ENCODE data around the gene OLFM1. TPM values are rescaled to one million over a fixed set of nuclear protein-coding genes. Genes with fewer than 3 reads are reported as not detected.

OLFM1 gene
- total RNA-seq, 1 donor from 2014 or later, result 8.0 TPM

GRCh38 chr9:135135929-135136315 is 48.5 kb downstream of the OLFM1 start:
- Mint-ChIP-seq H3K4me1 (ENCODE audit: unreplicated experiment) (peaks cover 18% of the 10 kb centered on the region), H3K9me3 (peaks cover 5% of the 10 kb centered on the region), H3K4me3 (no peak overlapping the region), H3K36me3 (no peaks in the 10 kb centered on the region), H3K27me3 (peaks cover 26% of the 10 kb centered on the region), H3K27ac (no peak overlapping the region)
- no peak for DNase-seq (ENCODE audit: extremely low spot score, unreplicated experiment)
- TF ChIP-seq, protein P1, sequence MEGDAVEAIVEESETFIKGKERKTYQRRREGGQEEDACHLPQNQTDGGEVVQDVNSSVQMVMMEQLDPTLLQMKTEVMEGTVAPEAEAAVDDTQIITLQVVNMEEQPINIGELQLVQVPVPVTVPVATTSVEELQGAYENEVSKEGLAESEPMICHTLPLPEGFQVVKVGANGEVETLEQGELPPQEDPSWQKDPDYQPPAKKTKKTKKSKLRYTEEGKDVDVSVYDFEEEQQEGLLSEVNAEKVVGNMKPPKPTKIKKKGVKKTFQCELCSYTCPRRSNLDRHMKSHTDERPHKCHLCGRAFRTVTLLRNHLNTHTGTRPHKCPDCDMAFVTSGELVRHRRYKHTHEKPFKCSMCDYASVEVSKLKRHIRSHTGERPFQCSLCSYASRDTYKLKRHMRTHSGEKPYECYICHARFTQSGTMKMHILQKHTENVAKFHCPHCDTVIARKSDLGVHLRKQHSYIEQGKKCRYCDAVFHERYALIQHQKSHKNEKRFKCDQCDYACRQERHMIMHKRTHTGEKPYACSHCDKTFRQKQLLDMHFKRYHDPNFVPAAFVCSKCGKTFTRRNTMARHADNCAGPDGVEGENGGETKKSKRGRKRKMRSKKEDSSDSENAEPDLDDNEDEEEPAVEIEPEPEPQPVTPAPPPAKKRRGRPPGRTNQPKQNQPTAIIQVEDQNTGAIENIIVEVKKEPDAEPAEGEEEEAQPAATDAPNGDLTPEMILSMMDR (conservative IDR thresholded peaks at IDR 0.05), result no peak

DNA sequence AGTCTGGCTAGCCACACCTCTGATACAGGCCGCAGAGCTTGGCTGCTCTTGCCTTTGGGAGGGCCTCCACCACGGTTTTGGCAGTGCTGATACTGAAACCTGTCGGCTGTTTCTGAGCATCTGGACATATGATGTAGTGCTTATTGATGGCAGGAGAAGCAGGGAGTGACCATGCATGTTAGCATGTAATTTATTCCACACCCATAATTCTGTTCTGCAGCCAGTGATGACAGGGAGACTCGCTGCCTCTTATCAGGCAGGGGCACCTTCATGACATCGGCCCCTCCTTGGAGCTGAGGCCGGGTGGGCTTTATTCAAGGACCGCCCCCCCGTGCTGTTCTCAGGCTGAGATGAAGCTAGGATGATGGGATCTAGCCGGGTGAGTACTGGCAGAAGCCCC is 49.0 kb downstream of the OLFM1 start:
- peaks cover 5% of the 10 kb centered on the region for H3K9me3 Mint-ChIP-seq
- peaks cover 22% of the 10 kb centered on the region for H3K27me3 Mint-ChIP-seq

GRCh38 chr9:135136991-135137832 is 49.7 kb downstream of the OLFM1 start:
- Mint-ChIP-seq H3K4me1 (ENCODE audit: unreplicated experiment) (peaks cover 18% of the 10 kb centered on the region), H3K27ac (no peak overlapping the region), H3K27me3 (peaks cover 18% of the 10 kb centered on the region), H3K36me3 (no peaks in the 10 kb centered on the region), H3K9me3 (peaks cover 5% of the 10 kb centered on the region), H3K4me3 (no peak overlapping the region)
- DNase-seq (ENCODE audit: extremely low spot score, unreplicated experiment), result no peak
- TF ChIP-seq, protein P1 (conservative IDR thresholded peaks at IDR 0.05), result no peak

More for the DNA sequence above, 49.0 kb downstream of the OLFM1 start:
- H3K27ac Mint-ChIP-seq, result no peak overlapping the region
- H3K36me3 Mint-ChIP-seq, result no peaks in the 10 kb centered on the region
- H3K4me1 Mint-ChIP-seq (ENCODE audit: unreplicated experiment), result peaks cover 18% of the 10 kb centered on the region
- DNase-seq (ENCODE audit: extremely low spot score, unreplicated experiment), result no peak
- no peak overlapping the region for H3K4me3 Mint-ChIP-seq
- TF ChIP-seq, protein P1 (conservative IDR thresholded peaks at IDR 0.05), result no peak

DNA sequence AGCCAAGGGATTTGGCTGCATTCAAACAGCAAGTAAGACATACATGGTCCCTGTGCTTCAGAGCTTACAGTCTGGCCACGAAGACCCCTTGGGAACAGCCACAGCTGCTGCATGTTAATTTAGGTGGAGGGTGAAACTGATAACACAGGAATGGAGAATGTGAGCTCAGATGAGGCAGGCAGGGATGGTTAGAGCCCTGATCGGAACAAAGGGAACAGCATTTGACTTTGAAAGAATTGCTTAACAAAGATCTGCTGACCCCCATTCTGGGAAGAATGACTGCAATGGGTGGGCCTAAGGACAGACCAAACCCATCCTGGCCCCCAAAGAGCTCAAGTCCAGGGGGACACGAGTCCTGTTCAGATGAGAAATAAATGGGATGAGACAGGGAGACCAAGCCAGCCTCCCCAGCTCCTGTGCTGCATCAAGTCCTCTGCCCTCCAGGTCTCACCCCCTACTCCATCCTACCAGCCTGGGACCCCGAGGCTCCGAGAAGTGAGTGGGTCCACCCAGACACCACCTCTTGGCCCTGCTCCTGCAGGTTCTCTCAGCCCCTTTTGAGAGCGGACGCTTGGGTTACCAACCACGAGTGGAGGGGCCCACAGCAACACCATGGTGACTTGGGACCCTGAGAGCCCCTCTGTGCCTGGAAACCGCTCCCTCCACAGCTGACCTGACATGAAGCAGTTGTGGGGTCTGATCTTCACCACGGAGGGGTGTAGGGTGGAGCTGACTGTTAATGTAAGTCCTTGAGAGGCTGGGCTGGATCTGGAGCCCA is 50.8 kb downstream of the OLFM1 start:
- H3K27ac Mint-ChIP-seq, result no peak overlapping the region
- H3K36me3 Mint-ChIP-seq, result no peaks in the 10 kb centered on the region
- H3K4me1 Mint-ChIP-seq (ENCODE audit: unreplicated experiment), result peaks cover 18% of the 10 kb centered on the region
- H3K4me3 Mint-ChIP-seq, result no peak overlapping the region
- peaks cover 11% of the 10 kb centered on the region for H3K27me3 Mint-ChIP-seq
- TF ChIP-seq, protein P1 (conservative IDR thresholded peaks at IDR 0.05), result no peak
- H3K9me3 Mint-ChIP-seq, result peaks cover 5% of the 10 kb centered on the region
- no peak for DNase-seq (ENCODE audit: extremely low spot score, unreplicated experiment)

DNA sequence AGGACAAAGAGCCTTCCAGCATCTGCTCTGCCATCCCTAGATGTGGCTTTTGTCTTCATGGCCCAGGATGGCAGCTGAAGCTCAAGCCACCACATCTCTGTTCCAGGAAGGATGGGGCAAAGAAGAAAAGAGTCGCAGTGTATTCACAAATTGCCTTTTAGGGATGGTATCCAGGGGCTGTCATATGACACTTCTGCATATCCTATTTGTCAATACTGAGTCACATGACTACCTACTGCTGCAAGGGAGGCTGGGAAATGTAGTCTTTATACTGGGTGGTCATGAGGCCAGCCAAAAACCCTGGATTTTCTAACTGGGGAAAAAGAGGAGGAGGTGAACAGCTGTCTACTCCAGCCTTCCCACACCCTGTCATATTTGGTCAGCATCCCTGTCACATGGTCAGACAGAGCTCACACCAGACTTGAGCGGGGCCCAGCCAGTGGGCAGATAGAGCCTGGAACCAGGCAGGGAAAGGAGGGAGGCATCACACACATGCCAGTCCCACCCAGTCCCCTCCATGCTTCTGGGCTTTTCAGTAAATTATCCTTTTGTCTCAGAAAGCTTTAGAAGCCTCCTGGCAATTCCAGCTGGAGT is 52.0 kb downstream of the OLFM1 start:
- H3K27me3 Mint-ChIP-seq, result peaks cover 11% of the 10 kb centered on the region
- TF ChIP-seq, protein P1 (conservative IDR thresholded peaks at IDR 0.05), result no peak
- peaks cover 12% of the 10 kb centered on the region for H3K4me1 Mint-ChIP-seq (ENCODE audit: unreplicated experiment)
- H3K36me3 Mint-ChIP-seq, result no peaks in the 10 kb centered on the region
- DNase-seq (ENCODE audit: extremely low spot score, unreplicated experiment), result no peak
- no peak overlapping the region for H3K27ac Mint-ChIP-seq
- peaks cover 5% of the 10 kb centered on the region for H3K9me3 Mint-ChIP-seq
- no peak overlapping the region for H3K4me3 Mint-ChIP-seq

Measured in type B pancreatic cell (in vitro differentiated cells).